Thymus (tissue), 11 donors: Measurements from ENCODE around the gene PGLYRP1. TPM values are rescaled to one million over a fixed set of nuclear protein-coding genes. Genes with fewer than 3 reads are reported as not detected.

Experiments used
- DNase-seq, 9 donors: peaks; one replicate each; pipeline ENCODE4 v3.0.0-alpha.2; 2013; ENCODE audit warnings: low spot score in 9 of 9, low read depth in 6 of 9, missing footprints in 1 of 9
- H3K27ac ChIP-seq, 2 donors: one replicate each; pipeline ENCODE4 v1.5.1; 2013; ENCODE audit warnings: control low read depth in 1 of 2, low read depth in 1 of 2, low read length in 1 of 2, mild to moderate bottlenecking in 1 of 2, moderate library complexity in 1 of 2
- H3K27me3 ChIP-seq, 2 donors: one replicate each; pipeline ENCODE4 v1.5.1; 2013; ENCODE audit warnings: low read length in 1 of 2; ENCODE audit not compliant: control insufficient read depth in 2 of 2, insufficient read depth in 1 of 2
- H3K36me3 ChIP-seq, 2 donors: one replicate each; pipeline ENCODE4 v1.5.1; 2013; ENCODE audit warnings: low read length in 1 of 2, mild to moderate bottlenecking in 1 of 2, moderate library complexity in 1 of 2; ENCODE audit not compliant: control insufficient read depth in 2 of 2, insufficient read depth in 2 of 2
- H3K4me1 ChIP-seq, 2 donors: one replicate each; pipeline ENCODE4 v1.5.1; 2013; ENCODE audit warnings: low read length in 2 of 2; ENCODE audit not compliant: control insufficient read depth in 2 of 2, insufficient read depth in 2 of 2
- H3K4me3 ChIP-seq, 2 donors: one replicate each; pipeline ENCODE4 v1.5.1; 2013; ENCODE audit warnings: low read length in 2 of 2, control low read depth in 1 of 2, mild to moderate bottlenecking in 1 of 2
- H3K9me3 ChIP-seq, 2 donors: one replicate each; pipeline ENCODE4 v1.5.1; 2013; ENCODE audit warnings: low read length in 1 of 2, mild to moderate bottlenecking in 1 of 2; ENCODE audit not compliant: control insufficient read depth in 2 of 2, insufficient read depth in 1 of 2
- WGBS: extraction: QIAGEN DNeasy Blood & Tissue Kit; methylation state at CpG from one replicate; pipeline ENCODE4 v1.1.7; 2013; 5-methylcytosine and 5-hydroxymethylcytosine counted together
- polyA plus RNA-seq: library from polyadenylated mRNA; stranded (reverse); fragments of 200-250 nt; gene quantifications from one replicate; pipeline ENCODE4 v1.2.3, GENCODE V29; 2013
- total RNA-seq: library from RNA; stranded (reverse); fragments of 120-200 nt; gene quantifications from one replicate; pipeline ENCODE4 v1.2.4, GENCODE V29; 2013
- donor health status: healthy.

Gene PGLYRP1
- total and polyA plus RNA-seq, 2 donors, result 0.37 to 4.3 TPM

GRCh38 chr19:46058778-46059177 is 35.9 kb upstream of the PGLYRP1 start:
- Histone ChIP-seq H3K27me3 (no peaks in the 10 kb centered on the region), H3K36me3 (no peaks in the 10 kb centered on the region), H3K4me3 (no peak overlapping the region), H3K4me1 (no peaks in the 10 kb centered on the region), H3K9me3 (no peaks in the 10 kb centered on the region), H3K27ac (no peak overlapping the region)
- DNase-seq, result no peak
- WGBS, result 98% methylated on average over 3 of the region's 3 CpGs

GRCh38 chr19:46056536-46056935 is 33.7 kb upstream of the PGLYRP1 start:
- Histone ChIP-seq H3K27me3 (no peaks in the 10 kb centered on the region), H3K4me3 (no peak overlapping the region), H3K9me3 (no peaks in the 10 kb centered on the region), H3K27ac (no peak overlapping the region), H3K36me3 (no peaks in the 10 kb centered on the region), H3K4me1 (no peaks in the 10 kb centered on the region)
- no peak for DNase-seq
- 75% methylated on average over 4 of the region's 4 CpGs for WGBS

GRCh38 chr19:46052896-46053295 is 30.0 kb upstream of the PGLYRP1 start:
- DNase-seq, result no peak
- Histone ChIP-seq H3K4me3 (no peak overlapping the region), H3K27ac (no peak overlapping the region), H3K4me1 (no peaks in the 10 kb centered on the region), H3K9me3 (no peaks in the 10 kb centered on the region), H3K27me3 (peaks cover 0 to 5% of the 10 kb centered on the region in 2 donors), H3K36me3 (no peaks in the 10 kb centered on the region)
- 71% methylated on average over 4 of the region's 4 CpGs for WGBS

- Histone ChIP-seq H3K27ac (no peak overlapping the region), H3K36me3 (no peaks in the 10 kb centered on the region), H3K4me1 (no peaks in the 10 kb centered on the region), H3K9me3 (no peaks in the 10 kb centered on the region), H3K4me3 (no peak overlapping the region), H3K27me3 (peaks cover 0 to 5% of the 10 kb centered on the region in 2 donors)
- DNase-seq, result no peak
- 48% methylated on average over 7 of the region's 7 CpGs for WGBS
Measured at GRCh38 chr19:46049597-46049996, 26.7 kb upstream of the PGLYRP1 start.

- H3K9me3 ChIP-seq, result no peaks in the 10 kb centered on the region
- H3K4me1 ChIP-seq, result peaks cover 0 to 2% of the 10 kb centered on the region in 2 donors
- 94% methylated on average over 1 of the region's 1 CpG for WGBS
- no peak overlapping the region for H3K27ac ChIP-seq
- no peak overlapping the region for H3K4me3 ChIP-seq
- no peaks in the 10 kb centered on the region for H3K36me3 ChIP-seq
- H3K27me3 ChIP-seq, result peaks cover 0 to 7% of the 10 kb centered on the region in 2 donors
- DNase-seq, result no peak
Measured at GRCh38 chr19:46043519-46043918, 20.7 kb upstream of the PGLYRP1 start.

GRCh38 chr19:46042252-46042883 is 19.5 kb upstream of the PGLYRP1 start:
- H3K9me3 ChIP-seq, result no peaks in the 10 kb centered on the region
- H3K27ac ChIP-seq, result no peak overlapping the region
- H3K4me3 ChIP-seq, result no peak overlapping the region
- DNase-seq, result no peak
- peaks cover 0 to 2% of the 10 kb centered on the region in 2 donors for H3K4me1 ChIP-seq
- no peaks in the 10 kb centered on the region for H3K36me3 ChIP-seq
- peaks cover 0 to 7% of the 10 kb centered on the region in 2 donors for H3K27me3 ChIP-seq
- 92% methylated on average over 5 of the region's 5 CpGs for WGBS

- 82% methylated on average over 7 of the region's 7 CpGs for WGBS
Measured at GRCh38 chr19:46040952-46041500, 18.2 kb upstream of the PGLYRP1 start, which contains the start of gene IGFL4. IGFL4 (minus strand) TSS chr19:46041002; CDS start chr19:46040962, 40 bp downstream.

GRCh38 chr19:46040125-46040524 is 17.3 kb upstream of the PGLYRP1 start:
- peaks cover 0 to 2% of the 10 kb centered on the region in 2 donors for H3K4me1 ChIP-seq
- no peak overlapping the region for H3K27ac ChIP-seq
- DNase-seq, result no peak
- no peaks in the 10 kb centered on the region for H3K9me3 ChIP-seq
- H3K36me3 ChIP-seq, result no peaks in the 10 kb centered on the region
- no peak overlapping the region for H3K4me3 ChIP-seq
- WGBS, result 97% methylated on average over 6 of the region's 6 CpGs
- peaks cover 0 to 7% of the 10 kb centered on the region in 2 donors for H3K27me3 ChIP-seq

More at GRCh38 chr19:46040952-46041500, 18.2 kb upstream of the PGLYRP1 start, which contains the start of gene IGFL4:
- no peak within 1 kb of the TSS for H3K4me3 ChIP-seq
- H3K27me3 ChIP-seq, result peaks cover 0 to 7% of the 10 kb centered on the region in 2 donors
- H3K36me3 ChIP-seq, result no peaks in the 10 kb centered on the region
- no peaks in the 10 kb centered on the region for H3K9me3 ChIP-seq
- H3K4me1 ChIP-seq, result peaks cover 0 to 2% of the 10 kb centered on the region in 2 donors
- no peak for DNase-seq
- H3K27ac ChIP-seq, result no peak within 1 kb of the TSS

- 61% methylated on average over 3 of the region's 3 CpGs for WGBS
- H3K36me3 ChIP-seq, result no peaks in the 10 kb centered on the region
- H3K9me3 ChIP-seq, result peaks cover 0 to 8% of the 10 kb centered on the region in 2 donors
- no peak overlapping the region for H3K27ac ChIP-seq
- H3K4me3 ChIP-seq, result no peak overlapping the region
- H3K27me3 ChIP-seq, result peaks cover 0 to 4% of the 10 kb centered on the region in 2 donors
- DNase-seq, result no peak
- peaks cover 0 to 2% of the 10 kb centered on the region in 2 donors for H3K4me1 ChIP-seq
Measured at GRCh38 chr19:46036744-46037128, 13.9 kb upstream of the PGLYRP1 start.
